Fibroblast of pulmonary artery (primary cell): ENCODE results near the gene DAGLA.

Source experiments
- DNase-seq: peaks from one replicate; pipeline ENCODE4 v3.0.0-alpha.2; 2010; ENCODE audit warnings: low read depth
- H3K4me3 ChIP-seq: replicated peaks from 2 replicates; pipeline ENCODE4 v1.5.1; 2011; ENCODE audit warnings: low read depth, mild to moderate bottlenecking, control low read depth, low read length, moderate library complexity
- TF ChIP-seq, protein P1 (sequence below): IDR thresholded peaks from 2 replicates; pipeline ENCODE4 v1.5.1; 2011; ENCODE audit warnings: mild to moderate bottlenecking, control low read depth, low read length, inconsistent platforms; ENCODE audit errors: missing control alignments

Gene DAGLA

DNA sequence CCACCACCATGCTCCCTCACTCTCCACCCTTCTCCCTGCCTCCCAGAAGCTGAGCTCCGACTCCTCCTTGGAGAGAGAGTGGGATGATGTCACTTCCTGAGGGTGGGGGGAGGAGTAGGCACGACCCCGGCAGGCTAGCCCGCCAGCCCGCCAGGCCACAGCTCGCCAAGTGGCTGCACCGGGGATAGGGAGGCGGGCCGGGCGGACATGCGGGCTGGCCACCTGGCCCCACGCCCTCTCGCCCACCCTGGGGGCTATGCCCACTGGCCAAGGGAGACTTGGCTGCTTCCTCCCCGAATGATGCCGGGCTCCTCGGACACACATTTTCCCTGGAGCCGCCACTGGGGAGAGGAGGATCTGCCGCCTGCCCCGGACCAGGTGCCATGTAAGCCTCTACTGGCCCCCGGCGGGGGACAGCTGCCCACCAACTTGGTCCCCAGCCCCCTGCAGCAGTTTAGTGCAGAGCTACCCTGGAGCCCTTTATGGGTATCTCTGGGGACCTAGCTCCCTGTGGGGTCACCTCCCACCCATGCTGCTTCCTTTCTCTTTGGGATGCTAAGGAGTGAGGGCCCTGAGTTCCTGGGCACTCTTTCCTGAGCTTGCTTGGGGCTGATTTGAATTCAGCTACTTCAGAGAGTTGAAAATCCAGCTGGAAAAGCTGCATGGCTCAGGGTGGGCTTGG, 38.6 kb downstream of the DAGLA start:
- DNase-seq = peak; percentile 56
- TF ChIP-seq, protein P1, sequence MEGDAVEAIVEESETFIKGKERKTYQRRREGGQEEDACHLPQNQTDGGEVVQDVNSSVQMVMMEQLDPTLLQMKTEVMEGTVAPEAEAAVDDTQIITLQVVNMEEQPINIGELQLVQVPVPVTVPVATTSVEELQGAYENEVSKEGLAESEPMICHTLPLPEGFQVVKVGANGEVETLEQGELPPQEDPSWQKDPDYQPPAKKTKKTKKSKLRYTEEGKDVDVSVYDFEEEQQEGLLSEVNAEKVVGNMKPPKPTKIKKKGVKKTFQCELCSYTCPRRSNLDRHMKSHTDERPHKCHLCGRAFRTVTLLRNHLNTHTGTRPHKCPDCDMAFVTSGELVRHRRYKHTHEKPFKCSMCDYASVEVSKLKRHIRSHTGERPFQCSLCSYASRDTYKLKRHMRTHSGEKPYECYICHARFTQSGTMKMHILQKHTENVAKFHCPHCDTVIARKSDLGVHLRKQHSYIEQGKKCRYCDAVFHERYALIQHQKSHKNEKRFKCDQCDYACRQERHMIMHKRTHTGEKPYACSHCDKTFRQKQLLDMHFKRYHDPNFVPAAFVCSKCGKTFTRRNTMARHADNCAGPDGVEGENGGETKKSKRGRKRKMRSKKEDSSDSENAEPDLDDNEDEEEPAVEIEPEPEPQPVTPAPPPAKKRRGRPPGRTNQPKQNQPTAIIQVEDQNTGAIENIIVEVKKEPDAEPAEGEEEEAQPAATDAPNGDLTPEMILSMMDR = no peak
- H3K4me3 ChIP-seq = peak overlapping the region; percentile 42

DNA sequence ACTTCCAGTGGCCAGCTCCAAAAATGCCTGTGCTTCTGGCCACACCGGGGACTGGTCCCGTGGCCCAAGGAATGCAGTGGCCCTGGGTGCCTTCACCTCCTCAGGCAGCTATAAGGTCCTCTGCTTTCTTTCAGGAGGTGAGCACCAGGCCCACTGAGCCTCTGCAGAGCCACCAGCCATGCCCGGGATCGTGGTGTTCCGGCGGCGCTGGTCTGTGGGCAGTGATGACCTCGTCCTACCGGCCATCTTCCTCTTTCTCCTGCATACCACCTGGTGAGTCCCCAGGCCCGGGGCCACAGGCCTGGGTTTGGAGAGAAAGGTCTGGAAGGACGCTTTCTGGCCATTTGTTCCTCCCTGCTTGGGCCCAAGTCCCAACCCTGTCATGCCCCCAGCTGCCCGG, 39.8 kb downstream of the DAGLA start:
- DNase-seq = no peak
- TF ChIP-seq, protein P1 = no peak
- no peak overlapping the region for H3K4me3 ChIP-seq

DNA sequence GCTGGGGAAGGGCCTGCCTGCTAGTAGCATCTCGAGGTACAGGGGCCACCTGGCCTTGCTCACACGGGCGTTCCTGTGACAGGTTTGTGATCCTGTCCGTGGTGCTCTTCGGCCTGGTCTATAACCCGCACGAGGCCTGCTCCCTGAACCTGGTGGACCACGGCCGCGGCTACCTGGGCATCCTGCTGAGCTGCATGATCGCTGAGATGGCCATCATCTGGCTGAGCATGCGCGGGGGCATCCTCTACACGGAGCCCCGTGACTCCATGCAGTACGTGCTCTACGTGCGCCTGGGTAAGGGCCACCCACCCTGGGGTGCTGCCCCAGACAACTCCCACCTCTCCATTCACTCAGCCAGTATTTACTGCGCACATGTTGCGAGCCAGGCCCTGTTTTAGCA, 40.4 kb downstream of the DAGLA start:
- DNase-seq = no peak
- TF ChIP-seq, protein P1 = no peak
- H3K4me3 ChIP-seq = no peak overlapping the region

DNA sequence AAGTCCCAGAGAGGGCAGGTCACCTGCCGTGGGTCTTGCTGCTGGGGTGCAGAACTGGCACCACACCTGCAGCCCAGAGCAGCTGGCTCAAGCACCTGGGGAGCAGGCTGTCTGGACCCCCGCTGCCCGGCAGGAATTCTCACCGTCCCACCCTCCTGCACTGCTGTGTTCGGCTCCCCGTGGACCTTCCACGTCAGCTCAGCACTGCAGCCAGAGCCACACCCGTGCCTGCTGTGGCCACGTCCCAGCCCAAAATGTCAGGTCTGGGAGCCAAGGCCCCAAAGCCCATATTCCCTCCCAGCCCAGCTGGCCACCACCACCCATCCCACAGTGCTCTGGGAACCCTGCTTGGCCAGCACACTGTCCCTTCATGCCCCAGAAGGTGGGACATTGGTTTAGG, 44.2 kb downstream of the DAGLA start:
- TF ChIP-seq, protein P1 = no peak
- no peak overlapping the region for H3K4me3 ChIP-seq
- no peak for DNase-seq

DNA sequence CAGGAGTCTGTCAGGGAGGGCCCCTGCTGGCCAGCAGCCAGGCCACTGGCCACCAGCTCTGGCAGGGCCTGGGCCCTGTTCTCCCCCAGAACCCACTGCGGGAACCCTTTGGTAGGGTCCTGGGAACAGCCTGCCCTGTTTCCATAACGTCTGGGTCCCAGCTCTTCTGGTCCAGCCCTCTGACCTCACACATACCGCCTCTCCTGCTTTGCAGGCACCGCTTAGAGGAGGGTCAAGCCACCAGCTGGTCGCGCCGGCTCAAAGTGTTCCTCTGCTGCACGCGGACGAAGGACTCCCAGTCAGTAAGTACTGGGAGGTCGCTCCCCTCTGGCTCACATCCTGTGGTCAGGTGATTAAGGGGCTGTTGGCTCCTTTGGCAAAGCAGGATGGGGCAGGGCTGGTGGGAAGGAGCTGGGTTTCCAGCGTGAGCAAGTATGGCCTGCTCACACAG, 45.6 kb downstream of the DAGLA start:
- peak; percentile 14 for DNase-seq
- TF ChIP-seq, protein P1 = no peak
- no peak overlapping the region for H3K4me3 ChIP-seq

DNA sequence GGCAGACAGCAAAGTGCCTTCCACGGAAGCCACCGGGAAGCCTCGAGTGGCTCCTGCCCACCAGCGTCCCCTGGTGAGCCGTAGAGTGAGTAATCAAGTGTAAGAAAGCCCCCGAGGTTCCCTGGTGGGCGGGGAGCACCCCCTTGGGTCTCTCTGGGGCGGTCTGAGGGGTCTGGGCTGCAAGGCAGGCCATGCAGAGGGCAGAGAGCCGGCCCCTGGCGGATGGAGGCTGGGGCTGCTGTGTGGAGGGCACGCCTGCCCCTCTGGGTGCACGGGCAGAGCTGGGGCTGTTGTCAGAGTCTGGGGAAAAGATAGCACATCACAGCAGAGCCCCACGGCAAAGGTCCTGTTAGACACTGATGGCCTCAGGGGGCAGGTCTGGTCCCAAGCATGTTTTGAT, 46.6 kb downstream of the DAGLA start:
- TF ChIP-seq, protein P1 = no peak
- no peak for DNase-seq

DNA sequence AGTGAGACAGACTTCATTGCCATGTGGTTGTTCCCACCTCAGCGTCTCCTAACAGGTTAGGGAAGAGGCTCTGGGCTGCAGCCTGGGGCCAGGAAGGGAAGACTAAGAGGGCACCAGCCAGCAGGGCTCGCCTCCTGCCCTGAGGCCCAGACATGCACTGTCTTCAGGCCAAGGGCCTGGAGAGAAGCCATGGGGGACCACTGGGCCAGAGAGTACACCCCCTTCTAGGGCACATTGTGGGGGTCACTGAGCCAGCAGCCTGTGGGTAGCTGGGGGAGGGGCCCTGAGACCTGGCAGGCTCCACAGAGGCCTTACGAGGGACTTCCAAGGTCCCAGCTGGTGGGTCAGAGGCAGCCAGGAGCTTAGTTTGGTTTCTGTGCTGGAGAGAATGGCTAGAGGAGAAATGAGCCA, 47.2 kb downstream of the DAGLA start:
- DNase-seq = no peak
- H3K4me3 ChIP-seq = no peak overlapping the region
- TF ChIP-seq, protein P1 = no peak

More for the DNA sequence above, 46.6 kb downstream of the DAGLA start:
- no peak overlapping the region for H3K4me3 ChIP-seq
